Measurements from ENCODE around the gene GRM8. TPM values are rescaled to one million over a fixed set of nuclear protein-coding genes. Genes with fewer than 3 reads are reported as not detected.

GRM8 gene
- total RNA-seq, 1 donor from 2014 or later, result 8.1 TPM

- DNase-seq (ENCODE audit: extremely low spot score, unreplicated experiment), result no peak
- no peak overlapping the region for H3K27ac Mint-ChIP-seq
- H3K4me3 Mint-ChIP-seq, result no peak overlapping the region
- H3K9me3 Mint-ChIP-seq, result no peaks in the 10 kb centered on the region
- no peak for TF ChIP-seq CTCF (conservative IDR thresholded peaks at IDR 0.05)
- no peaks in the 10 kb centered on the region for H3K27me3 Mint-ChIP-seq
- no peaks in the 10 kb centered on the region for H3K4me1 Mint-ChIP-seq (ENCODE audit: unreplicated experiment)
- no peaks in the 10 kb centered on the region for H3K36me3 Mint-ChIP-seq
Observed at GRCh38 chr7:126776498-126776897, 476.2 kb downstream of the GRM8 start.

- Mint-ChIP-seq H3K4me3 (no peak overlapping the region), H3K9me3 (no peaks in the 10 kb centered on the region), H3K27ac (no peak overlapping the region)
Observed at GRCh38 chr7:126774077-126774476, 478.7 kb downstream of the GRM8 start.

GRCh38 chr7:126768836-126769235 is 483.9 kb downstream of the GRM8 start:
- no peaks in the 10 kb centered on the region for H3K36me3 Mint-ChIP-seq
- no peaks in the 10 kb centered on the region for H3K9me3 Mint-ChIP-seq
- H3K4me1 Mint-ChIP-seq (ENCODE audit: unreplicated experiment), result no peaks in the 10 kb centered on the region
- DNase-seq (ENCODE audit: extremely low spot score, unreplicated experiment), result no peak
- H3K4me3 Mint-ChIP-seq, result no peak overlapping the region
- H3K27me3 Mint-ChIP-seq, result no peaks in the 10 kb centered on the region
- TF ChIP-seq CTCF (conservative IDR thresholded peaks at IDR 0.05), result no peak
- no peak overlapping the region for H3K27ac Mint-ChIP-seq

More at GRCh38 chr7:126774077-126774476, 478.7 kb downstream of the GRM8 start:
- no peaks in the 10 kb centered on the region for H3K27me3 Mint-ChIP-seq
- no peaks in the 10 kb centered on the region for H3K36me3 Mint-ChIP-seq
- no peak for DNase-seq (ENCODE audit: extremely low spot score, unreplicated experiment)
- no peaks in the 10 kb centered on the region for H3K4me1 Mint-ChIP-seq (ENCODE audit: unreplicated experiment)
- TF ChIP-seq CTCF (conservative IDR thresholded peaks at IDR 0.05), result no peak

GRCh38 chr7:126760914-126761577 is 491.7 kb downstream of the GRM8 start:
- Mint-ChIP-seq H3K4me1 (ENCODE audit: unreplicated experiment) (no peaks in the 10 kb centered on the region), H3K27ac (no peak overlapping the region), H3K36me3 (no peaks in the 10 kb centered on the region), H3K27me3 (no peaks in the 10 kb centered on the region), H3K4me3 (no peak overlapping the region), H3K9me3 (no peaks in the 10 kb centered on the region)
- DNase-seq (ENCODE audit: extremely low spot score, unreplicated experiment), result no peak
- no peak for TF ChIP-seq CTCF (conservative IDR thresholded peaks at IDR 0.05)

- no peak for TF ChIP-seq CTCF (conservative IDR thresholded peaks at IDR 0.05)
- Mint-ChIP-seq H3K4me3 (no peak overlapping the region), H3K9me3 (no peaks in the 10 kb centered on the region), H3K4me1 (ENCODE audit: unreplicated experiment) (no peaks in the 10 kb centered on the region), H3K27ac (no peak overlapping the region), H3K27me3 (no peaks in the 10 kb centered on the region), H3K36me3 (no peaks in the 10 kb centered on the region)
- no peak for DNase-seq (ENCODE audit: extremely low spot score, unreplicated experiment)
Observed at GRCh38 chr7:126755381-126755780, 497.4 kb downstream of the GRM8 start.
